GM12878 (cell line): ENCODE measurements around the gene PIP4K2B. TPM values are rescaled to one million over a fixed set of nuclear protein-coding genes. Genes with fewer than 3 reads are reported as not detected.

Source experiments
- ATAC-seq: fragments of 200-7000 bp; cut with Tn5 transposase; 3 replicates; pipeline ENCODE4 v1.9.1; 2020; ENCODE audit warnings: mild to moderate bottlenecking, moderate library complexity
- BruUV-seq: library from RNA; stranded (reverse); fragments of 400-500 nt; replicated peaks from 2 replicates; lab custom pipeline; 2021; lab: Mats Ljungman, UMichigan
- CTCF ChIA-PET: fragments of 300-600 bp; sonication (Branson Sonifier 250); formaldehyde crosslinking; extraction: SDS; loops from one replicate; lab custom pipeline; 2021; ENCODE audit warnings: inconsistent platforms; lab: Yijun Ruan, JAX
- POLR2A ChIA-PET: fragments of 350-600 bp; formaldehyde crosslinking; extraction: SDS; loops from one replicate; lab custom pipeline; 2021; ENCODE audit warnings: inconsistent platforms; lab: Charles Lee
- RAD21 ChIA-PET: fragments of 300-600 bp; sonication (Branson Sonifier 250); formaldehyde crosslinking; loops from one replicate; lab custom pipeline; 2023; ENCODE audit warnings: antibody characterized with exemption; ENCODE audit not compliant: unreplicated experiment; lab: Charles Lee
- SMC1A ChIA-PET: fragments of 300-600 bp; sonication (Branson Sonifier 250); formaldehyde crosslinking; loops from one replicate; lab custom pipeline; 2023; ENCODE audit not compliant: unreplicated experiment, uncharacterized antibody; lab: Charles Lee
- DNase-seq: peaks from one replicate; pipeline ENCODE4 v3.0.0-alpha.2; 2011; ENCODE audit warnings: low read depth, low spot score
- FAIRE-seq: peaks from 3 replicates; lab custom pipeline; 2011; peaks lifted over from hg19 to GRCh38; lab: Jason Lieb, UNC
- H2AFZ ChIP-seq: 2 replicates; pipeline ENCODE4 v1.6.0; 2011; ENCODE audit warnings: low read depth, low read length, control low read depth; ENCODE audit not compliant: control insufficient read depth
- H3K27ac ChIP-seq: 2 replicates; pipeline ENCODE4 v1.5.1; 2011; ENCODE audit warnings: control low read depth; ENCODE audit not compliant: control insufficient read depth, insufficient read depth
- H3K27me3 ChIP-seq, 2 experiments: replicated peaks in 1 of 2; 2 replicates each; pipeline versions ENCODE4 v1.6.0 to v1.6.1; 2011; ENCODE audit warnings: low read length in 1 of 2; ENCODE audit not compliant: control insufficient read depth in 2 of 2, insufficient read depth in 2 of 2
- H3K36me3 ChIP-seq, 2 experiments: 2 replicates each; pipeline ENCODE4 v1.5.1; 2011; ENCODE audit warnings: low read length in 1 of 2; ENCODE audit not compliant: control insufficient read depth in 2 of 2, insufficient read depth in 2 of 2
- H3K4me1 ChIP-seq: 2 replicates; pipeline ENCODE4 v1.6.1; 2011; ENCODE audit warnings: mild to moderate bottlenecking, low read length, moderate library complexity, mixed read lengths; ENCODE audit not compliant: control insufficient read depth, insufficient read depth
- H3K4me2 ChIP-seq: 2 replicates; pipeline ENCODE4 v1.6.0; 2011; ENCODE audit warnings: control low read depth; ENCODE audit not compliant: control insufficient read depth, insufficient read depth
- H3K4me3 ChIP-seq: fragments of 200-600 bp; sonication (generic); 2 replicates; pipeline ENCODE4 v1.5.1; 2016
- H3K79me2 ChIP-seq: 2 replicates; pipeline ENCODE4 v1.6.0; 2011; ENCODE audit warnings: low read length; ENCODE audit not compliant: control insufficient read depth, insufficient read depth
- H3K9ac ChIP-seq: 2 replicates; pipeline ENCODE4 v1.8.0; 2011; ENCODE audit warnings: low read length, control low read depth, mixed read lengths; ENCODE audit not compliant: control insufficient read depth, insufficient read depth
- H3K9me3 ChIP-seq: replicated peaks from 3 replicates; pipeline ENCODE4 v1.5.1; 2011; ENCODE audit warnings: mild to moderate bottlenecking, low read length; ENCODE audit not compliant: control insufficient read depth, insufficient read depth
- H4K20me1 ChIP-seq: 2 replicates; pipeline ENCODE4 v1.6.0; 2011; ENCODE audit not compliant: control insufficient read depth, insufficient read depth
- CBX3 ChIP-seq: fragments of 200-600 bp; sonication (generic); IDR thresholded peaks from 2 replicates; pipeline ENCODE4 v1.6.1; 2016; ENCODE audit warnings: low read depth, borderline replicate concordance
- ETV6 ChIP-seq, 2 experiments: fragments of 450-650 bp in 1 of 2; IDR thresholded peaks in 1 of 2; conservative IDR thresholded peaks in 1 of 2; 2 replicates each; pipeline ENCODE4 v1.6.1; 2014; ENCODE audit warnings: antibody characterized with exemption in 1 of 2, borderline replicate concordance in 1 of 2, low read depth in 1 of 2, mild to moderate bottlenecking in 1 of 2, moderate library complexity in 1 of 2
- FOS ChIP-seq: IDR thresholded peaks from 3 replicates; pipeline ENCODE4 v1.6.1; 2011; ENCODE audit warnings: borderline replicate concordance; ENCODE audit not compliant: insufficient read length; ENCODE audit errors: extremely low read depth
- IRF4 ChIP-seq: IDR thresholded peaks from 2 replicates; pipeline ENCODE4 v1.6.1; 2011; ENCODE audit warnings: low read depth, low read length
- KLF5 ChIP-seq: fragments of 450-650 bp; IDR thresholded peaks from 2 replicates; pipeline ENCODE4 v1.6.1; 2014; ENCODE audit warnings: mild to moderate bottlenecking; ENCODE audit not compliant: partially characterized antibody
- MTA3 ChIP-seq: IDR thresholded peaks from 2 replicates; pipeline ENCODE4 v1.6.1; 2012; ENCODE audit warnings: low read length, inconsistent platforms, borderline replicate concordance
- NFYB ChIP-seq: IDR thresholded peaks from 2 replicates; pipeline ENCODE4 v1.6.1; 2011; ENCODE audit warnings: low read depth, mild to moderate bottlenecking, low read length, improper control_type of control experiment, moderate library complexity; ENCODE audit not compliant: insufficient read depth
- PAX5 ChIP-seq: IDR thresholded peaks from 2 replicates; pipeline ENCODE4 v1.6.1; 2011; ENCODE audit warnings: low read depth, low read length, borderline replicate concordance
- SRF ChIP-seq, 2 experiments: IDR thresholded peaks; 2 replicates each; pipeline ENCODE4 v1.6.1; 2011; ENCODE audit warnings: low read depth in 2 of 2, low read length in 2 of 2, mild to moderate bottlenecking in 1 of 2, moderate library complexity in 1 of 2
- STAT1 ChIP-seq: fragments of 450-650 bp; conservative IDR thresholded peaks from 2 replicates; pipeline ENCODE4 v1.6.1; 2014; ENCODE audit warnings: antibody characterized with exemption, mild to moderate bottlenecking
- TARDBP ChIP-seq: IDR thresholded peaks from 2 replicates; pipeline ENCODE4 v1.6.1; 2016; ENCODE audit warnings: borderline replicate concordance
- ZNF24 ChIP-seq: fragments of 450-650 bp; IDR thresholded peaks from 2 replicates; pipeline ENCODE4 v1.6.1; 2017; ENCODE audit warnings: antibody characterized with exemption, mild to moderate bottlenecking
- WGBS: methylation state at CpG from one replicate; pipeline ENCODE4 v1.1.6; 2016; ENCODE audit warnings: low lambda C conversion rate; ENCODE audit not compliant: insufficient replicate concordance, insufficient coverage; ENCODE audit errors: missing lambda C conversion rate; 5-methylcytosine and 5-hydroxymethylcytosine counted together
- in situ Hi-C: fragments of 300-500 bp; cut with MboI; formaldehyde crosslinking; loops from 9 replicates; pipeline ENCODE4 v1.14.3; 2018; ENCODE audit warnings: mixed read lengths
- intact Hi-C: fragments of 100-400 bp; cut with micrococcal nuclease; formaldehyde crosslinking; loops from one replicate; pipeline ENCODE4 v1.14.2; 2022; ENCODE audit not compliant: unreplicated experiment
- polyA plus RNA-seq, 11 experiments: library from polyadenylated mRNA; depleted of rRNA in 4 of 11; unstranded in 6 of 11; stranded (reverse) in 5 of 11; fragments of >200 nt; fragmentation: Nextera tagmentation in 4 of 11; fragmentation: Illumina TruSeq in 1 of 11; extraction: Ambion mirVana in 4 of 11; extraction: Trizol in 1 of 11; gene quantifications; 1 replicate in 1 of 11; 2 replicates in 10 of 11; pipeline versions ENCODE4 v1.2.1 to v1.2.3, GENCODE V29; 2011 to 2016; ENCODE audit warnings: inconsistent platforms in 2 of 11, missing spikeins in 2 of 11, low read depth in 1 of 11
- total RNA-seq, 4 experiments: library from RNA; depleted of rRNA in 3 of 4; stranded (reverse); fragments of >200 nt in 3 of 4; fragmentation: Illumina TruSeq in 1 of 4; extraction: Trizol in 1 of 4; gene quantifications; 2 replicates each; pipeline versions ENCODE4 v1.2.1 to v1.2.3, GENCODE V29; 2013 to 2021
- TF ChIP-seq, protein P1 (sequence below): IDR thresholded peaks from 2 replicates; pipeline ENCODE4 v1.6.1; 2012; ENCODE audit warnings: mild to moderate bottlenecking, low read depth, low read length

The PIP4K2B gene
- total and polyA plus RNA-seq, 10 of the 15 experiments (the other 5 are each of a cell fraction or from before 2014, with no cell fraction given), result 3.8 to 30.3 (median 18.2) TPM

DNA sequence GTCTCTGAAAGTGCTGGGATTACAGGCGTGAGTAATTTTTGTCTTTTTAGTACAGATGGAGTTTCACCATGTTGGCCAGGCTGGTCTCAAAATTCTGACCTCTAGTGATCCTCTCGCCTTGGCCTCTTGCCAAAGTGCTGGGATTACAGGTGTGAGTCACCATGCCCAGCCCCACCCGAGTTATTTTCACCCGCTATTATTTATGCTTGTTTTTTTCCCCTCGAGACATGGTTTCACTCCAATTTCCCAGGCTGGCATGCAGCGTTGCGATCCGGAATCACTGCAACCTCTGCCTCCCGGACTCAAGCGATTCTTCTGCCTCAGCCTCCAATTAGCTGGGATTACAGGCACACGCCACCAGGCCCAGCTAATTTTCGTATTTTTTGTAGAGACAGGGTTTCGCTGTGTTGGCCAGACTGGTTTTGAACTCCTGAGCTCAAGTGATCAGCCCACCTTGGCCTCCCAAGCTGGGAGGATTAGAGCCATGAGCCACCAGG, 45.0 kb upstream of the PIP4K2B start:
- SMC1A ChIA-PET, result no interaction called here
- 67% methylated on average over 13 of the region's 13 CpGs for WGBS
- RAD21 ChIA-PET, result no interaction called here
- no peak overlapping the region for H3K27ac ChIP-seq
- H4K20me1 ChIP-seq, result 0 out of 2 replicates have a peak, but pooled peaks cover 3% of the 10 kb centered on the region
- no peaks in the 10 kb centered on the region; the same call in 1 of the 2 replicates for H3K79me2 ChIP-seq
- H3K4me3 ChIP-seq, result no peak overlapping the region
- CTCF ChIA-PET, result interaction anchor here (0.9 to 1.5 kb wide), 2 partner anchors 12 to 46 kb away, joined by 3 to 6 read pairs; no protein-coding TSS in a partner anchor
- no peaks in the 10 kb centered on the region for H3K27me3 ChIP-seq
- H3K4me1 ChIP-seq, result no peaks in the 10 kb centered on the region
- POLR2A ChIA-PET, result interaction anchor here (0.6 to 0.9 kb wide), 4 partner anchors 11 to 1110 kb away, joined by 3 to 7 read pairs (median 4); no protein-coding TSS in a partner anchor
- H3K36me3 ChIP-seq, result peaks cover 2 to 12% of the 10 kb centered on the region in 2 experiments
- no peak overlapping the region for H3K9ac ChIP-seq
- no peak for TF ChIP-seq SRF (IDR thresholded peaks at IDR 0.05; ENCODE audit: low read depth in 2 of 2, low read length in 2 of 2)
- TF ChIP-seq NFYB, result no peak
- no peak for TF ChIP-seq FOS
- TF ChIP-seq ZNF24, result no peak
- no peak for TF ChIP-seq TARDBP
- no peak for TF ChIP-seq IRF4
- TF ChIP-seq KLF5, result no peak
- no peak for TF ChIP-seq MTA3
- TF ChIP-seq, protein P1, sequence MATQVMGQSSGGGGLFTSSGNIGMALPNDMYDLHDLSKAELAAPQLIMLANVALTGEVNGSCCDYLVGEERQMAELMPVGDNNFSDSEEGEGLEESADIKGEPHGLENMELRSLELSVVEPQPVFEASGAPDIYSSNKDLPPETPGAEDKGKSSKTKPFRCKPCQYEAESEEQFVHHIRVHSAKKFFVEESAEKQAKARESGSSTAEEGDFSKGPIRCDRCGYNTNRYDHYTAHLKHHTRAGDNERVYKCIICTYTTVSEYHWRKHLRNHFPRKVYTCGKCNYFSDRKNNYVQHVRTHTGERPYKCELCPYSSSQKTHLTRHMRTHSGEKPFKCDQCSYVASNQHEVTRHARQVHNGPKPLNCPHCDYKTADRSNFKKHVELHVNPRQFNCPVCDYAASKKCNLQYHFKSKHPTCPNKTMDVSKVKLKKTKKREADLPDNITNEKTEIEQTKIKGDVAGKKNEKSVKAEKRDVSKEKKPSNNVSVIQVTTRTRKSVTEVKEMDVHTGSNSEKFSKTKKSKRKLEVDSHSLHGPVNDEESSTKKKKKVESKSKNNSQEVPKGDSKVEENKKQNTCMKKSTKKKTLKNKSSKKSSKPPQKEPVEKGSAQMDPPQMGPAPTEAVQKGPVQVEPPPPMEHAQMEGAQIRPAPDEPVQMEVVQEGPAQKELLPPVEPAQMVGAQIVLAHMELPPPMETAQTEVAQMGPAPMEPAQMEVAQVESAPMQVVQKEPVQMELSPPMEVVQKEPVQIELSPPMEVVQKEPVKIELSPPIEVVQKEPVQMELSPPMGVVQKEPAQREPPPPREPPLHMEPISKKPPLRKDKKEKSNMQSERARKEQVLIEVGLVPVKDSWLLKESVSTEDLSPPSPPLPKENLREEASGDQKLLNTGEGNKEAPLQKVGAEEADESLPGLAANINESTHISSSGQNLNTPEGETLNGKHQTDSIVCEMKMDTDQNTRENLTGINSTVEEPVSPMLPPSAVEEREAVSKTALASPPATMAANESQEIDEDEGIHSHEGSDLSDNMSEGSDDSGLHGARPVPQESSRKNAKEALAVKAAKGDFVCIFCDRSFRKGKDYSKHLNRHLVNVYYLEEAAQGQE, result no peak
- TF ChIP-seq CBX3, result no peak
- no peak for TF ChIP-seq STAT1
- TF ChIP-seq ETV6 (conservative IDR thresholded peaks at IDR 0.05 in 1 of 2, IDR thresholded peaks at IDR 0.05 in 1 of 2; ENCODE audit: borderline replicate concordance in 1 of 2, low read depth in 1 of 2), result no peak
- TF ChIP-seq PAX5, result no peak
- TF ChIP-seq, all 136 proteins: peak for 0
- Histone ChIP-seq H3K4me2 (no peak overlapping the region), H3K9me3 (no peaks in the 10 kb centered on the region), H2AFZ (no peak overlapping the region)
- no TSS peak for BruUV-seq
- DNase-seq (no peak), ATAC-seq (no peak; the same call in 2 of the 3 replicates), FAIRE-seq (no peak)
- intact Hi-C loops, result no loop called here
- in situ Hi-C loops, result no loop called here
